ENCODE results near the gene RINL.

The RINL gene

DNA sequence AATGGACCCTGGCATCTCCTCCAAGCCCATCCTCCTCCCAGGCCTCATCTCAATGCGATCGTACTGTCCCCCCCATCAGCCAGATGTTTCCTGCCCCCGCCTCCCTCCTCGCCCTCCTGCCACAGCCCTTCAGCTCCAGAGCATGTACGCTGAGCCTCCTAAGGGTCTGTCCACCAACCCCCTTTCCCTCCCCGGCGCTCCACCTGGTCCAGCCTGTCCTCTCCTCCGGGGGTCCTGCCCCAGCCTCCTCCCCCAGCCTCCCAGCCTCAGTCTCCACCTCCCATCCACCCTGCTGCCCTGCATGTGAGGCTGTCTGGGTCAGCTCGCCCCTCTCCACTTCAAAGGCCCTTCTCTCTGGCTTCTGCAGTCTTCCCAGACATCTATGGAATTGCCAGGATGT, 16.9 kb upstream of the RINL start:
- Histone ChIP-seq H2AFZ (ENCODE audit: low read length) (no peak overlapping the region), H4K20me1 (ENCODE audit: insufficient read depth, low read length) (no peaks in the 10 kb centered on the region), H3K9me3 (ENCODE audit: low read length) (no peaks in the 10 kb centered on the region), H3K4me1 (ENCODE audit: insufficient read depth, low read length, severe bottlenecking) (peaks cover 16% of the 10 kb centered on the region), H3K9me2 (ENCODE audit: low read depth, low read length) (no peaks in the 10 kb centered on the region), H3K4me2 (ENCODE audit: low read length) (no peak overlapping the region), H3K27ac (ENCODE audit: low read depth, low read length, poor library complexity, severe bottlenecking) (no peak overlapping the region), H3F3A (ENCODE audit: insufficient read depth, low read length) (no peaks in the 10 kb centered on the region), H3K79me2 (ENCODE audit: insufficient read depth, low read length) (no peaks in the 10 kb centered on the region), H3K36me3 (ENCODE audit: insufficient read depth, low read length) (no peaks in the 10 kb centered on the region), H3K9ac (ENCODE audit: low read length) (no peak overlapping the region), H3K4me3 (ENCODE audit: low read depth, low read length, poor library complexity, severe bottlenecking) (no peak overlapping the region), H3K27me3 (ENCODE audit: insufficient read depth, low read length) (no peaks in the 10 kb centered on the region)
- TF ChIP-seq EZH2 (IDR thresholded peaks at IDR 0.05; ENCODE audit: borderline replicate concordance, low read length) = no peak
- TF ChIP-seq, protein P1, sequence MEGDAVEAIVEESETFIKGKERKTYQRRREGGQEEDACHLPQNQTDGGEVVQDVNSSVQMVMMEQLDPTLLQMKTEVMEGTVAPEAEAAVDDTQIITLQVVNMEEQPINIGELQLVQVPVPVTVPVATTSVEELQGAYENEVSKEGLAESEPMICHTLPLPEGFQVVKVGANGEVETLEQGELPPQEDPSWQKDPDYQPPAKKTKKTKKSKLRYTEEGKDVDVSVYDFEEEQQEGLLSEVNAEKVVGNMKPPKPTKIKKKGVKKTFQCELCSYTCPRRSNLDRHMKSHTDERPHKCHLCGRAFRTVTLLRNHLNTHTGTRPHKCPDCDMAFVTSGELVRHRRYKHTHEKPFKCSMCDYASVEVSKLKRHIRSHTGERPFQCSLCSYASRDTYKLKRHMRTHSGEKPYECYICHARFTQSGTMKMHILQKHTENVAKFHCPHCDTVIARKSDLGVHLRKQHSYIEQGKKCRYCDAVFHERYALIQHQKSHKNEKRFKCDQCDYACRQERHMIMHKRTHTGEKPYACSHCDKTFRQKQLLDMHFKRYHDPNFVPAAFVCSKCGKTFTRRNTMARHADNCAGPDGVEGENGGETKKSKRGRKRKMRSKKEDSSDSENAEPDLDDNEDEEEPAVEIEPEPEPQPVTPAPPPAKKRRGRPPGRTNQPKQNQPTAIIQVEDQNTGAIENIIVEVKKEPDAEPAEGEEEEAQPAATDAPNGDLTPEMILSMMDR (IDR thresholded peaks at IDR 0.05; ENCODE audit: low read length) = no peak

- Histone ChIP-seq H3K27me3 (ENCODE audit: insufficient read depth, low read length) (no peaks in the 10 kb centered on the region), H3K27ac (ENCODE audit: low read depth, low read length, poor library complexity, severe bottlenecking) (no peak overlapping the region), H3K9ac (ENCODE audit: low read length) (no peak overlapping the region), H4K20me1 (ENCODE audit: insufficient read depth, low read length) (no peaks in the 10 kb centered on the region), H3K9me3 (ENCODE audit: low read length) (no peaks in the 10 kb centered on the region), H3K4me3 (ENCODE audit: low read depth, low read length, poor library complexity, severe bottlenecking) (no peak overlapping the region), H3K4me1 (ENCODE audit: insufficient read depth, low read length, severe bottlenecking) (peaks cover 7% of the 10 kb centered on the region), H3F3A (ENCODE audit: insufficient read depth, low read length) (no peaks in the 10 kb centered on the region), H3K4me2 (ENCODE audit: low read length) (no peak overlapping the region), H3K36me3 (ENCODE audit: insufficient read depth, low read length) (peaks cover 7% of the 10 kb centered on the region; the same call in 1 of the 2 replicates), H2AFZ (ENCODE audit: low read length) (no peak overlapping the region), H3K9me2 (ENCODE audit: low read depth, low read length) (no peaks in the 10 kb centered on the region), H3K79me2 (ENCODE audit: insufficient read depth, low read length) (no peaks in the 10 kb centered on the region)
- no peak for TF ChIP-seq EZH2 (IDR thresholded peaks at IDR 0.05; ENCODE audit: borderline replicate concordance, low read length)
- TF ChIP-seq, protein P1 (IDR thresholded peaks at IDR 0.05; ENCODE audit: low read length) = no peak
Observed at GRCh38 chr19:38893341-38893771, 15.3 kb upstream of the RINL start.

- Histone ChIP-seq H3K9me3 (ENCODE audit: low read length) (no peaks in the 10 kb centered on the region), H3K27me3 (ENCODE audit: insufficient read depth, low read length) (no peaks in the 10 kb centered on the region), H3K9me2 (ENCODE audit: low read depth, low read length) (no peaks in the 10 kb centered on the region), H3K36me3 (ENCODE audit: insufficient read depth, low read length) (peaks cover 7% of the 10 kb centered on the region; the same call in 1 of the 2 replicates), H3K27ac (ENCODE audit: low read depth, low read length, poor library complexity, severe bottlenecking) (no peak overlapping the region), H2AFZ (ENCODE audit: low read length) (no peak overlapping the region), H3K9ac (ENCODE audit: low read length) (no peak overlapping the region), H3K79me2 (ENCODE audit: insufficient read depth, low read length) (no peaks in the 10 kb centered on the region), H4K20me1 (ENCODE audit: insufficient read depth, low read length) (no peaks in the 10 kb centered on the region), H3K4me1 (ENCODE audit: insufficient read depth, low read length, severe bottlenecking) (peaks cover 2% of the 10 kb centered on the region), H3K4me3 (ENCODE audit: low read depth, low read length, poor library complexity, severe bottlenecking) (no peak overlapping the region), H3F3A (ENCODE audit: insufficient read depth, low read length) (no peaks in the 10 kb centered on the region), H3K4me2 (ENCODE audit: low read length) (no peak overlapping the region)
- TF ChIP-seq EZH2 (IDR thresholded peaks at IDR 0.05; ENCODE audit: borderline replicate concordance, low read length) = no peak
- TF ChIP-seq, protein P1 (IDR thresholded peaks at IDR 0.05; ENCODE audit: low read length) = no peak
Observed at GRCh38 chr19:38892841-38893240, 14.8 kb upstream of the RINL start.

Measured in OCI-LY1 (cell line).